Trophoblast cell (in vitro differentiated cells and primary cell): ENCODE measurements around the gene MSH3.
A peak's percentile ranks its signal among the peaks of the same experiment; 100 is the strongest.

ENCODE experiments used
- DNase-seq, 2 donors: peaks; one replicate each; pipeline ENCODE4 v3.0.0-alpha.2; 2016
- H2AFZ ChIP-seq: 2 replicates; pipeline ENCODE4 v1.6.1; 2013; ENCODE audit warnings: low read length, moderate library complexity, mild to moderate bottlenecking; ENCODE audit not compliant: insufficient read depth, poor library complexity
- H2AK5ac ChIP-seq: 2 replicates; pipeline ENCODE4 v1.6.1; 2013; ENCODE audit warnings: mild to moderate bottlenecking, low read length
- H2BK120ac ChIP-seq: 2 replicates; pipeline ENCODE4 v1.6.1; 2013; ENCODE audit warnings: low read length, mild to moderate bottlenecking, moderate library complexity; ENCODE audit not compliant: insufficient read depth, poor library complexity
- H2BK12ac ChIP-seq: 2 replicates; pipeline ENCODE4 v1.6.1; 2013; ENCODE audit warnings: mild to moderate bottlenecking, low read length, moderate library complexity
- H2BK5ac ChIP-seq: 2 replicates; pipeline ENCODE4 v1.6.1; 2013; ENCODE audit warnings: low read length, low read depth, moderate library complexity, mild to moderate bottlenecking; ENCODE audit not compliant: poor library complexity
- H3K14ac ChIP-seq: 2 replicates; pipeline ENCODE4 v1.6.1; 2013; ENCODE audit warnings: mild to moderate bottlenecking, low read length
- H3K18ac ChIP-seq: 2 replicates; pipeline ENCODE4 v1.6.1; 2013; ENCODE audit warnings: mild to moderate bottlenecking, low read length
- H3K23ac ChIP-seq: 2 replicates; pipeline ENCODE4 v1.6.1; 2013; ENCODE audit warnings: low read length
- H3K27ac ChIP-seq: 2 replicates; pipeline ENCODE4 v1.5.1; 2013; ENCODE audit warnings: low read depth, mild to moderate bottlenecking, inconsistent platforms, low read length, moderate library complexity
- H3K27me3 ChIP-seq: 2 replicates; pipeline ENCODE4 v1.6.1; 2013; ENCODE audit warnings: inconsistent platforms, mild to moderate bottlenecking, low read length, moderate library complexity; ENCODE audit not compliant: insufficient read depth
- H3K36me3 ChIP-seq, 2 experiments: 1 replicate in 1 of 2; 2 replicates in 1 of 2; pipeline ENCODE4 v1.6.1; 2013; ENCODE audit warnings: low read length in 2 of 2, mild to moderate bottlenecking in 2 of 2, moderate library complexity in 1 of 2; ENCODE audit not compliant: insufficient read depth in 2 of 2, control insufficient read depth in 1 of 2
- H3K4ac ChIP-seq: 2 replicates; pipeline ENCODE4 v1.6.1; 2013; ENCODE audit warnings: low read depth, mild to moderate bottlenecking, low read length, moderate library complexity
- H3K4me1 ChIP-seq, 2 experiments: 1 replicate in 1 of 2; 2 replicates in 1 of 2; pipeline ENCODE4 v1.6.1; 2013; ENCODE audit warnings: low read length in 2 of 2, mild to moderate bottlenecking in 2 of 2, moderate library complexity in 1 of 2; ENCODE audit not compliant: insufficient read depth in 2 of 2, control insufficient read depth in 1 of 2
- H3K4me2 ChIP-seq: 2 replicates; pipeline ENCODE4 v1.6.1; 2013; ENCODE audit warnings: inconsistent platforms, mild to moderate bottlenecking, low read length, moderate library complexity
- H3K4me3 ChIP-seq: 2 replicates; pipeline ENCODE4 v1.5.1; 2013; ENCODE audit warnings: mild to moderate bottlenecking, low read depth, low read length, inconsistent platforms
- H3K79me1 ChIP-seq: one replicate; pipeline ENCODE4 v1.6.1; 2013; ENCODE audit warnings: low read length
- H3K79me2 ChIP-seq: 2 replicates; pipeline ENCODE4 v1.6.1; 2013; ENCODE audit warnings: low read length, mild to moderate bottlenecking; ENCODE audit not compliant: control insufficient read depth, insufficient read depth, poor library complexity
- H3K9ac ChIP-seq: 2 replicates; pipeline ENCODE4 v1.6.1; 2013; ENCODE audit warnings: mild to moderate bottlenecking, low read length
- H3K9me3 ChIP-seq: 2 replicates; pipeline ENCODE4 v1.6.1; 2013; ENCODE audit warnings: low read depth, mild to moderate bottlenecking, control low read depth, inconsistent platforms, low read length; ENCODE audit not compliant: insufficient read depth
- H4K12ac ChIP-seq: 2 replicates; pipeline ENCODE4 v1.6.1; 2013; ENCODE audit warnings: low read depth, mild to moderate bottlenecking, low read length, moderate library complexity
- H4K8ac ChIP-seq: 2 replicates; pipeline ENCODE4 v1.6.1; 2013; ENCODE audit warnings: low read depth, mild to moderate bottlenecking, low read length, moderate library complexity
- H4K91ac ChIP-seq: one replicate; pipeline ENCODE4 v1.6.1; 2013; ENCODE audit warnings: low read depth, mild to moderate bottlenecking, low read length, moderate library complexity
- WGBS: extraction: QIAGEN DNeasy Blood & Tissue Kit; methylation state at CpG from one replicate; pipeline ENCODE4 v1.1.7; 2013; ENCODE audit warnings: missing lambda C conversion rate; ENCODE audit not compliant: insufficient read length, insufficient coverage; ENCODE audit errors: extremely low coverage; 5-methylcytosine and 5-hydroxymethylcytosine counted together

Gene MSH3

GRCh38 chr5:80668016-80668969, 13.8 kb downstream of the MSH3 start:
- no peaks in the 10 kb centered on the region for H3K79me1 ChIP-seq
- H2BK5ac ChIP-seq = no peak overlapping the region
- H3K18ac ChIP-seq = no peak overlapping the region
- H3K36me3 ChIP-seq = peaks cover 13 to 15% of the 10 kb centered on the region in 2 experiments
- H3K23ac ChIP-seq = no peak overlapping the region
- H4K91ac ChIP-seq = no peak overlapping the region
- H3K9ac ChIP-seq = no peak overlapping the region
- no peak overlapping the region for H2AK5ac ChIP-seq
- no peak overlapping the region for H3K4ac ChIP-seq
- H3K4me3 ChIP-seq = no peak overlapping the region
- H3K4me1 ChIP-seq = no peaks in the 10 kb centered on the region
- DNase-seq = no peak
- no peak overlapping the region for H4K8ac ChIP-seq
- no peaks in the 10 kb centered on the region for H3K27me3 ChIP-seq
- no peak overlapping the region for H3K4me2 ChIP-seq
- no peak overlapping the region for H2BK120ac ChIP-seq
- no CpG with 5 or more reads among the region's 16 CpGs for WGBS
- H2AFZ ChIP-seq = no peak overlapping the region
- no peaks in the 10 kb centered on the region for H3K9me3 ChIP-seq
- no peaks in the 10 kb centered on the region for H3K79me2 ChIP-seq
- no peak overlapping the region for H3K14ac ChIP-seq
- H2BK12ac ChIP-seq = no peak overlapping the region
- no peak overlapping the region for H3K27ac ChIP-seq
- no peak overlapping the region for H4K12ac ChIP-seq

GRCh38 chr5:80672140-80672736, 17.8 kb downstream of the MSH3 start:
- Histone ChIP-seq H3K9ac (no peak overlapping the region), H4K12ac (no peak overlapping the region), H3K18ac (no peak overlapping the region), H3K27ac (no peak overlapping the region), H2AK5ac (no peak overlapping the region), H3K4me1 (no peaks in the 10 kb centered on the region), H2BK120ac (no peak overlapping the region), H3K23ac (no peak overlapping the region), H2BK12ac (no peak overlapping the region), H3K36me3 (peaks cover 15 to 16% of the 10 kb centered on the region in 2 experiments), H3K27me3 (no peaks in the 10 kb centered on the region), H3K79me2 (no peaks in the 10 kb centered on the region), H2BK5ac (no peak overlapping the region), H4K8ac (no peak overlapping the region), H4K91ac (no peak overlapping the region), H3K79me1 (no peaks in the 10 kb centered on the region), H3K14ac (no peak overlapping the region), H3K9me3 (no peaks in the 10 kb centered on the region), H3K4me2 (no peak overlapping the region), H3K4me3 (no peak overlapping the region), H3K4ac (no peak overlapping the region), H2AFZ (no peak overlapping the region)
- WGBS = no CpG with 5 or more reads among the region's 7 CpGs
- peak; percentile 59 to 91 for DNase-seq

DNA sequence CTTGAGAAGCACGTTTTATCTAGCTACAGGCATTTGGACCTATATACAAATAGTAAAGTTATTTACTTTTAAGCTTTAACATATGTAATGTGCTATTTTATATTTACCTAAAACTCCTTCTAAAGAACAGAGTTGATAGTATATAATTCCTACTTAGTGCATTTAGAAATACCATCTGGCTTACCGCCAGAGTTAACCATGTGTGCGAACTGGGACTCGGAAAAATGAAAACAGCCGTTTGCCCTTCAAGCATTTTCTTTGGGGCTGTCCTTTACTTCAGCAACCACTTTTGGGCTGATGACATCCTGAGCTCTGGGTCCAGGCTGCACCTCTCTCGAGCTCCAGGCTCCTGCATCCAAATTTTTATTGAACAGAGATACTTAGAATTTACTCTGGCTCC, 22.3 kb downstream of the MSH3 start:
- Histone ChIP-seq H4K91ac (no peak overlapping the region), H2BK12ac (no peak overlapping the region), H3K18ac (no peak overlapping the region), H3K79me1 (no peaks in the 10 kb centered on the region), H2BK120ac (no peak overlapping the region), H3K4ac (no peak overlapping the region), H2AFZ (no peak overlapping the region), H3K9me3 (no peaks in the 10 kb centered on the region), H4K8ac (no peak overlapping the region), H3K4me1 (no peaks in the 10 kb centered on the region), H3K9ac (no peak overlapping the region), H3K4me2 (no peak overlapping the region), H3K27ac (no peak overlapping the region), H3K36me3 (peaks cover 5 to 13% of the 10 kb centered on the region in 2 experiments), H3K79me2 (no peaks in the 10 kb centered on the region), H4K12ac (no peak overlapping the region), H3K4me3 (no peak overlapping the region), H3K23ac (no peak overlapping the region), H2AK5ac (no peak overlapping the region), H3K14ac (no peak overlapping the region), H3K27me3 (no peaks in the 10 kb centered on the region), H2BK5ac (no peak overlapping the region)
- no CpG with 5 or more reads among the region's 6 CpGs for WGBS
- DNase-seq = no peak

DNA sequence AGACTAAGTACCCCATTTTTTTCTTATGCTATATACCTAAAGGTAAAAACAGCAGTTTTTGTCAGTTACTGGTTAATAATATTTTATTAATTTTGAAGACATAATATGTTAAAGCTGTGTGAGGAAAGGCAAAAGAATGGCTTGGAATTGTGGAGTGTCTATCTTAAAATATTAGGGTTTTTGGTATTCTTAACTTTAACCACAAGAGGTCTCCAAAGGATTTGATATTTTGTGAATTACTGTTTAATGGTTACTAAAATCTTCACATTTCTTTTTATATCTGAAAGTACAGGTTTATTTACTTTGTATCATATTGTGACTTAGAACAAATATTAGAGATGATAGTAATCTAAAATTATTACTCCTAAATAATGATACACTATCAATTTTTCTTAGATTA, 32.3 kb downstream of the MSH3 start:
- no peaks in the 10 kb centered on the region for H3K27me3 ChIP-seq
- H3K18ac ChIP-seq = no peak overlapping the region

More for the DNA sequence above, 32.3 kb downstream of the MSH3 start:
- no peaks in the 10 kb centered on the region for H3K36me3 ChIP-seq
- DNase-seq = peak in 1 of 2 donors; percentile 50
- H3K79me2 ChIP-seq = no peaks in the 10 kb centered on the region
- H2AFZ ChIP-seq = no peak overlapping the region
- H2AK5ac ChIP-seq = no peak overlapping the region
- no peak overlapping the region for H3K14ac ChIP-seq
- H3K9me3 ChIP-seq = no peaks in the 10 kb centered on the region
- H4K8ac ChIP-seq = no peak overlapping the region
- H3K79me1 ChIP-seq = no peaks in the 10 kb centered on the region
- no peak overlapping the region for H4K12ac ChIP-seq
- no peaks in the 10 kb centered on the region for H3K4me1 ChIP-seq
- no peak overlapping the region for H3K9ac ChIP-seq
- no peak overlapping the region for H3K4me3 ChIP-seq
- H2BK5ac ChIP-seq = no peak overlapping the region
- no peak overlapping the region for H3K4ac ChIP-seq
- H2BK12ac ChIP-seq = no peak overlapping the region
- no peak overlapping the region for H3K4me2 ChIP-seq
- H2BK120ac ChIP-seq = no peak overlapping the region
- H4K91ac ChIP-seq = no peak overlapping the region
- H3K27ac ChIP-seq = no peak overlapping the region
- H3K23ac ChIP-seq = no peak overlapping the region
